GM12801 (cell line): ENCODE results near the gene RALGPS1.

ENCODE experiments used
- TF ChIP-seq, protein P1 (sequence below): IDR thresholded peaks from one replicate; pipeline ENCODE4 v1.5.1; 2011; ENCODE audit warnings: control low read depth; ENCODE audit not compliant: insufficient read length; ENCODE audit errors: extremely low read depth

Gene RALGPS1

DNA sequence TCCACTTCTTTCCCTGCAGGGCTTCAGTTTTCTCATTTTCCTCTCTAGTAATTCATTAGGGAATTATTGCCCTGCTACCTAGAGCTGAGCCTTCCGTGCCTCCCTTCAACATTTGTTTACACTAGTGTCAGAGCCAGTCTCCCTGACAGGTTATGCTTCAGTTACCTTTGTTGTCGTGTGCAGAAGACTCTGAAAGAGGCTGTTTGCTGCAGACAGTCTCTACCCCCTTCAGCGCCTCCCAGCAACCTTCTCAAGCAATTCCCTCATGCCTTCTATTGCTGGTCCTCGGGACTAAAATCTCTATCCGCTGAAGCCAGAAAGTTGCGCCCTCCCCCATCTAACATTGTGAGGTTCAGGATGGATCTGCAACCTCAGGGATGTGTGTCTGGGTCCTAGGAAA, 12.8 kb downstream of the RALGPS1 start:
- TF ChIP-seq, protein P1, sequence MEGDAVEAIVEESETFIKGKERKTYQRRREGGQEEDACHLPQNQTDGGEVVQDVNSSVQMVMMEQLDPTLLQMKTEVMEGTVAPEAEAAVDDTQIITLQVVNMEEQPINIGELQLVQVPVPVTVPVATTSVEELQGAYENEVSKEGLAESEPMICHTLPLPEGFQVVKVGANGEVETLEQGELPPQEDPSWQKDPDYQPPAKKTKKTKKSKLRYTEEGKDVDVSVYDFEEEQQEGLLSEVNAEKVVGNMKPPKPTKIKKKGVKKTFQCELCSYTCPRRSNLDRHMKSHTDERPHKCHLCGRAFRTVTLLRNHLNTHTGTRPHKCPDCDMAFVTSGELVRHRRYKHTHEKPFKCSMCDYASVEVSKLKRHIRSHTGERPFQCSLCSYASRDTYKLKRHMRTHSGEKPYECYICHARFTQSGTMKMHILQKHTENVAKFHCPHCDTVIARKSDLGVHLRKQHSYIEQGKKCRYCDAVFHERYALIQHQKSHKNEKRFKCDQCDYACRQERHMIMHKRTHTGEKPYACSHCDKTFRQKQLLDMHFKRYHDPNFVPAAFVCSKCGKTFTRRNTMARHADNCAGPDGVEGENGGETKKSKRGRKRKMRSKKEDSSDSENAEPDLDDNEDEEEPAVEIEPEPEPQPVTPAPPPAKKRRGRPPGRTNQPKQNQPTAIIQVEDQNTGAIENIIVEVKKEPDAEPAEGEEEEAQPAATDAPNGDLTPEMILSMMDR: no peak

DNA sequence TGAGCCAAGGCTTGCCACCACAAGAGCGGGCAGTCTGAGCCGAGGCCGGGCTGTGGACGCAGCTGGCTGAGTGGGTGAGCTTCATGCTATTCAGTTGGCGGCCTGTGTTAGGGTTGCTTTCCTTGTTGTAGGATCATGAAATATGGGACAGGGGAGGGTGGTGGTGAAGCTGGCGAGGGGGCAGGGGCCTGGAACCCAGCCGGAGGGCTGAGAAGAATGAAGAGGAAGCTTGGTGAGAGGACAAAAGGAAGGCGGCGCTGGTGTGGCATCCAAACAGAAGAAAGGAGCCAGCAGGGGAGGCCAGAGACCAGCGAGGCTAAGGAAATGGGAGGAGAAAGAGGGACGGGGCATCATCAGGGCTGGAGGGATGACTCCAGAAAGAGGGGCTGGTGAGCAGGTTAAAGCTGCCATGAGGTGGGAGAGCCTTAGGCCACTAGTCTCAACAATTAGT, 18.3 kb downstream of the RALGPS1 start:
- TF ChIP-seq, protein P1: no peak

DNA sequence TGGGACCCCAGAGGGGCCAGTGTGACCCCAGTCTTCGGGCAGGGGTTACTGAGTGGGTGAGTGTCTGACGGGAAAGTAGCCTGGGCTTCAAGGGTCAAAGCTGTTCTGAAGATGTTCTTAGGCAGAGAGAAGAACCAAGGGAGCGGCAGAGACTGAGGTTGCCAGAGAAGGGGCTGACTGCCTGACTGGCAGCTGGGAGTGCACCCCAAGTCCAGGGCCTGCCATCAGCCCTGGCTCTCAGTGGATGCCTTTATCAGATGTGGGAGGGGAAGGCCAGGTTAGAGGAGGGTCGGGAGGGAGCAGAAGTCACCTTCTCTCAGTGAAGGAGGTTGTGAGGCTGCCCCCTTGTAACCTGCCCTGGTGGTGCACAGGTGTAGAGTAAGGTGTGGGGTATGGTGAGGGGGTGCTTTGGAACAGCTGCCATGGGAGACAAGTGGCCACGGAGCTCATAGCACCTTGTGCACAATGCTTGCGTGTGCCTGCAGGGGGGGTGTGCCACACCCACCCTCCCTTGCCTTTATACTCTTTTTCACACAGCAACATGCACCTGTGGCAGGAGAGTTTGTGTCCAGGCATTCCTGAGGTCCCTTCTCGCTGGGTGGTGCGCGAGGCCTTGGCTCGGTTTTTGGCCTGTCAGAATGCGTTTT, 18.9 kb downstream of the RALGPS1 start:
- TF ChIP-seq, protein P1: no peak

DNA sequence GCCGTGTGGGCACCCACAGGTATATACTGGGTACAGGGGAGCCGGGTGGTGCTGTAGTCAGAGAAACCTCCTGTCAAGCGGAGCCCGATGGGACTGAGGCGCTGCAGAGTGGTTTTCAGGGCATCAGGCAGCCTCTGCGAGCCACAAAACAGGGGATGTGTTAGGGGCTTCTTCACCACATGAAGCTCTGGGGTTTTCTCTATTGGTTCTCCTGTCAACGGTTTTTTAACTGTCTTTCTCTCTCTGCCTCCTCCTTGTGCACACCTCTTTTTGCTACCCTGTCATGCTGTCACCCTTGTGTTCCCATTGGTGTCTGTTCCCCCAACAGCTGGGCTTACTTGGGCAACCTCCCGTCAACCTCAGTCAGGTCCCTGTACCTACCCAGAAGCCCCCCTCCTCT, 19.9 kb downstream of the RALGPS1 start:
- TF ChIP-seq, protein P1: no peak

DNA sequence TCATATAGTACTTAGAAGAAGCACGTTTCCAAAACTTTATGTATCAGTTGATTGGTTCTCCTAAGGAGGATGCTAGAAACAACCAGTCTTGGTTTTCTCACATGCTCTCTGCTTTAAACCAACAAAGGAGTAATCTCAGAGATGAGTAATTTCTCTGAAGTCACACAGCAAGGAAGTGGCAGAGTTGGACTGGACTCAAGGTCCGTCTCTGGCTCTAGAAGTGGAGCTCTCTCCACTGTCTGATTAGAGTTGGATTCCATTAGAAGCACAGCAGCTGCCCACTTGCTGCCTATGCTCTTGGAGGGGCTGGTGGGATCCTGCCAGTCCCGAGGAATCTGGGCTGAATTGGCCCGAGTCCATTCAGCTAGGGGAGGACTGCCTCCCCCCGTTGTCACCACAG, 21.0 kb downstream of the RALGPS1 start:
- TF ChIP-seq, protein P1: no peak

DNA sequence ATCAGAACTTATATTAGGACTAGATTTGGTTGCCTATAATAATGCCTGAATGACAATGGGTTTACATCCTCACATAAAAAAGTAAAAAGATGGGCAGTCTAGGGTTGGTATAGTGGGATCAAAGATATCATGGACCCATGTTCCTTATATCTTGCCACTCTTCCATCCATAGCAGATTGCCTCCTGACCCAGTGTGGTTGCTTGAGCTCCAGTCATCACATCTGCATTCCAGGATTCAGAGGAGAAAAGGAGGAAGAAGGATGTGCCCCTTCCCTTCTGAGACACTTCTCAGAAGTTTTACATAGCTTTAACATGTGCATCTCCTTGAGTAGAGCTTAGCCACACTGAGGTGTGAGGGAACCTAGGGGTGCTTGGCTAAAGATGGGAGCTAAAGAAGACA, 22.9 kb downstream of the RALGPS1 start:
- TF ChIP-seq, protein P1: no peak

DNA sequence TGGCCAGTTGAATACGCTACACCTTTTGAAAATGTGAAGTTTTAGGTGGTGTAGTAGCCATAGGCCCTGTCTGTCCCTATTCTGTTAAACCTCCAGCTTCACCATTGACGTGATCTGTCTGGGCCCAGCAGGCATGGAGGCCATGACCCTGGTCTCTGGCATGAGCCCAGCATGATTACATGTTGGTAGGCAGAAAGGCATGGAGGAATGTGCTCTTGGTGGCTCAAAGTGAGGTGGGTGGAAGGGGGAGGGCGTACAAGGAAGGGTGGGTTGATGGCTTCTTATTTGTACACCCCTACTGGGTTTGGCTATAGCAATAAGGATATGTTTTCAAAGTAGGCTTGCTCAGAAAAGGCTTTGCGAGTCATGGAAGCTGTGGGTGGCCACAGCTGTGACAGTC, 23.7 kb downstream of the RALGPS1 start:
- TF ChIP-seq, protein P1: no peak
